ENCODE data around the gene WDFY4.

DNA sequence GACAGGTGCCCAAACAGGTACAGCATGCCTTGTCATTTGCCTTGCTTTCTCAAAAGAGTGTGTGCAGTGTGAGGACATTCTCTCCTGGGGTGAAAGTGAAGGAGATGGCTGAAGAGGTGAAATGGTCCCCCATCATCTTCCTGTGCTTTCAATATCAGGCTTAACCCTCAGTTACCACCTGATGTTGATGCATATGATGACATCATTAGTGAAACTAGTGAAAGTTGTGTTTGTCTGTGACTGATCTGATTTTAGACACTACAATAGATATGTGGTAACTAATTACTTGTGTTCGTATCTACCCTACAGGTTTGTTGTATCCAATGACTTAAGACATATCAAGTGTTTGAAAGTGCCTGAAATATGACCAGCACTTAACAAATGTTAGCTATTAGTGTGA is 279.4 kb downstream of the WDFY4 start:
- no peak for TF ChIP-seq EZH2 (IDR thresholded peaks at IDR 0.05; ENCODE audit: low read length)
- TF ChIP-seq, protein P1, sequence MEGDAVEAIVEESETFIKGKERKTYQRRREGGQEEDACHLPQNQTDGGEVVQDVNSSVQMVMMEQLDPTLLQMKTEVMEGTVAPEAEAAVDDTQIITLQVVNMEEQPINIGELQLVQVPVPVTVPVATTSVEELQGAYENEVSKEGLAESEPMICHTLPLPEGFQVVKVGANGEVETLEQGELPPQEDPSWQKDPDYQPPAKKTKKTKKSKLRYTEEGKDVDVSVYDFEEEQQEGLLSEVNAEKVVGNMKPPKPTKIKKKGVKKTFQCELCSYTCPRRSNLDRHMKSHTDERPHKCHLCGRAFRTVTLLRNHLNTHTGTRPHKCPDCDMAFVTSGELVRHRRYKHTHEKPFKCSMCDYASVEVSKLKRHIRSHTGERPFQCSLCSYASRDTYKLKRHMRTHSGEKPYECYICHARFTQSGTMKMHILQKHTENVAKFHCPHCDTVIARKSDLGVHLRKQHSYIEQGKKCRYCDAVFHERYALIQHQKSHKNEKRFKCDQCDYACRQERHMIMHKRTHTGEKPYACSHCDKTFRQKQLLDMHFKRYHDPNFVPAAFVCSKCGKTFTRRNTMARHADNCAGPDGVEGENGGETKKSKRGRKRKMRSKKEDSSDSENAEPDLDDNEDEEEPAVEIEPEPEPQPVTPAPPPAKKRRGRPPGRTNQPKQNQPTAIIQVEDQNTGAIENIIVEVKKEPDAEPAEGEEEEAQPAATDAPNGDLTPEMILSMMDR (optimal IDR thresholded peaks at IDR 0.05 in 1 of 3, IDR thresholded peaks at IDR 0.05 in 1 of 3, conservative IDR thresholded peaks at IDR 0.05 in 1 of 3; ENCODE audit: extremely low read depth in 1 of 3, insufficient read depth in 2 of 3, low read length in 3 of 3) = no peak

All from keratinocyte (primary cell).